GM23338 (cell line): ENCODE results near the gene ZNF254. TPM values are rescaled to one million over a fixed set of nuclear protein-coding genes. Genes with fewer than 3 reads are reported as not detected.

ENCODE experiments used
- ATAC-seq: fragments of 200-7000 bp; cut with Tn5 transposase; 3 replicates; pipeline ENCODE4 v1.9.1; 2020
- DNase-seq: peaks from one replicate; pipeline ENCODE4 v3.0.0-alpha.2; 2015; ENCODE audit warnings: low spot score
- H2AFZ ChIP-seq: fragments of 200-600 bp; sonication (generic); 2 replicates; pipeline ENCODE4 v1.8.0; 2016; ENCODE audit warnings: antibody characterized with exemption, mild to moderate bottlenecking, moderate library complexity
- H3F3A ChIP-seq: fragments of 200-600 bp; sonication (generic); replicated peaks from 2 replicates; pipeline ENCODE4 v1.8.0; 2017; ENCODE audit warnings: antibody characterized with exemption, mixed run types, low read depth
- H3K27ac ChIP-seq: fragments of 200-600 bp; sonication (generic); 2 replicates; pipeline ENCODE4 v1.6.1; 2016; ENCODE audit warnings: low read depth
- H3K27me3 ChIP-seq: fragments of 200-600 bp; sonication (generic); 2 replicates; pipeline ENCODE4 v1.8.0; 2016; ENCODE audit warnings: mild to moderate bottlenecking, mixed run types, moderate library complexity; ENCODE audit not compliant: insufficient read depth
- H3K36me3 ChIP-seq: fragments of 200-600 bp; sonication (generic); 2 replicates; pipeline ENCODE4 v1.8.0; 2016; ENCODE audit warnings: mild to moderate bottlenecking; ENCODE audit not compliant: insufficient read depth
- H3K4me1 ChIP-seq: fragments of 200-600 bp; sonication (generic); 2 replicates; pipeline ENCODE4 v1.8.0; 2016; ENCODE audit warnings: mild to moderate bottlenecking, moderate library complexity; ENCODE audit not compliant: insufficient read depth
- H3K4me2 ChIP-seq: fragments of 200-600 bp; sonication (generic); 2 replicates; pipeline ENCODE4 v1.7.1; 2017; ENCODE audit warnings: mixed run types
- H3K4me3 ChIP-seq: fragments of 200-600 bp; sonication (generic); 2 replicates; pipeline ENCODE4 v1.6.1; 2016; ENCODE audit warnings: mixed run types
- H3K79me2 ChIP-seq: fragments of 200-600 bp; sonication (generic); replicated peaks from 2 replicates; pipeline ENCODE4 v1.8.0; 2017; ENCODE audit warnings: mild to moderate bottlenecking; ENCODE audit not compliant: insufficient read depth
- H3K9me2 ChIP-seq: fragments of 200-600 bp; sonication (generic); 2 replicates; pipeline ENCODE4 v1.8.0; 2017; ENCODE audit not compliant: insufficient read depth
- H4K20me1 ChIP-seq: fragments of 200-600 bp; sonication (generic); replicated peaks from 2 replicates; pipeline ENCODE4 v1.8.0; 2017; ENCODE audit warnings: mild to moderate bottlenecking; ENCODE audit not compliant: insufficient read depth
- H3K27ac Mint-ChIP-seq: 2 replicates; pipeline ENCODE4 v1.8.0; 2020; ENCODE audit warnings: inconsistent platforms, mild to moderate bottlenecking, moderate library complexity, mixed read lengths
- H3K27me3 Mint-ChIP-seq: 3 replicates; pipeline ENCODE4 v1.8.0; 2022; ENCODE audit warnings: low read depth, mild to moderate bottlenecking, moderate library complexity, mixed read lengths, inconsistent platforms; ENCODE audit not compliant: insufficient read depth, poor library complexity
- H3K36me3 Mint-ChIP-seq: 3 replicates; pipeline ENCODE4 v1.8.0; 2021; ENCODE audit warnings: low read depth, mild to moderate bottlenecking, inconsistent platforms, moderate library complexity, mixed read lengths
- H3K4me1 Mint-ChIP-seq: 3 replicates; pipeline ENCODE4 v1.8.0; 2020; ENCODE audit warnings: mild to moderate bottlenecking, inconsistent platforms, mixed read lengths
- H3K4me3 Mint-ChIP-seq: 3 replicates; pipeline ENCODE4 v1.8.0; 2021; ENCODE audit warnings: moderate library complexity, mild to moderate bottlenecking, inconsistent platforms, mixed read lengths
- H3K9me3 Mint-ChIP-seq: 3 replicates; pipeline ENCODE4 v1.8.0; 2020; ENCODE audit warnings: moderate library complexity, mild to moderate bottlenecking, inconsistent platforms, mixed read lengths
- CREB1 ChIP-seq: fragments of 250-450 bp; sonication (Bioruptor Pico); IDR thresholded peaks from 2 replicates; pipeline ENCODE4 v1.5.0; 2020; ENCODE audit warnings: low read depth, mild to moderate bottlenecking, moderate library complexity
- CTCF ChIP-seq, 2 experiments: fragments of 200-600 bp in 1 of 2; sonication (generic) in 1 of 2; conservative IDR thresholded peaks; 2 replicates each; pipeline versions ENCODE4 v1.5.1 to v1.6.1; 2016 to 2017; ENCODE audit warnings: antibody characterized with exemption in 2 of 2, low read depth in 2 of 2, mild to moderate bottlenecking in 2 of 2, moderate library complexity in 1 of 2
- ETS1 ChIP-seq: IDR thresholded peaks from 2 replicates; pipeline ENCODE4 v1.6.1; 2016; ENCODE audit warnings: antibody characterized with exemption
- EZH2 ChIP-seq: fragments of 200-600 bp; sonication (generic); IDR thresholded peaks from one replicate; pipeline ENCODE4 v1.8.0; 2017; ENCODE audit warnings: antibody characterized with exemption, mild to moderate bottlenecking, low read depth; ENCODE audit not compliant: unreplicated experiment
- EZH2phosphoT487 ChIP-seq: fragments of 200-600 bp; sonication (generic); IDR thresholded peaks from one replicate; pipeline ENCODE4 v1.8.1; 2018; ENCODE audit warnings: antibody characterized with exemption; ENCODE audit not compliant: unreplicated experiment
- JUNB ChIP-seq: IDR thresholded peaks from one replicate; pipeline ENCODE4 v1.6.1; 2016; ENCODE audit warnings: antibody characterized with exemption; ENCODE audit not compliant: unreplicated experiment
- NANOG ChIP-seq: IDR thresholded peaks from 2 replicates; pipeline ENCODE4 v1.6.1; 2016; ENCODE audit warnings: antibody characterized with exemption, borderline replicate concordance
- ZNF114 ChIP-seq: fragments of 250-450 bp; sonication (Bioruptor Pico); IDR thresholded peaks from 2 replicates; pipeline ENCODE4 v1.5.0; 2020; ENCODE audit warnings: mild to moderate bottlenecking, moderate library complexity
- ZNF331 ChIP-seq: fragments of 250-450 bp; sonication (Bioruptor Pico); IDR thresholded peaks from 2 replicates; pipeline ENCODE4 v1.5.0; 2020; ENCODE audit warnings: low read depth, mild to moderate bottlenecking, moderate library complexity
- ZNF462 ChIP-seq: fragments of 250-450 bp; sonication (Bioruptor Pico); IDR thresholded peaks from 2 replicates; pipeline ENCODE4 v1.5.0; 2020; ENCODE audit warnings: mild to moderate bottlenecking, moderate library complexity
- polyA plus RNA-seq: library from polyadenylated mRNA; unstranded; fragments of >200 nt; fragmentation: Nextera tagmentation; extraction: Ambion mirVana; gene quantifications from 2 replicates; pipeline ENCODE4 v1.2.1, GENCODE V29; 2016
- total RNA-seq: library from RNA; depleted of rRNA; stranded (reverse); fragments of >200 nt; shearing (Covaris generic); gene quantifications from 2 replicates; pipeline ENCODE4 v1.2.3, GENCODE V29; 2014
- TF ChIP-seq, protein P1 (sequence below): IDR thresholded peaks from one replicate; pipeline ENCODE4 v1.6.1; 2018; ENCODE audit warnings: antibody characterized with exemption; ENCODE audit not compliant: unreplicated experiment

ZNF254 gene
- total and polyA plus RNA-seq, 2 experiments from 2014 or later, result 13.1 to 45.6 TPM

- no peaks in the 10 kb centered on the region for H3K4me1 Mint-ChIP-seq
- peaks cover 75% of the 10 kb centered on the region for H3K36me3 Mint-ChIP-seq
- H3K9me2 ChIP-seq, result no peaks in the 10 kb centered on the region
- ATAC-seq (no peak), DNase-seq (no peak)
- no peaks in the 10 kb centered on the region; the same call in 1 of the 2 replicates for H3K79me2 ChIP-seq
- no peak overlapping the region for H3K4me3 Mint-ChIP-seq
- H3K27ac ChIP-seq, result no peak overlapping the region
- no peak overlapping the region for H3K4me2 ChIP-seq
- H3K27me3 Mint-ChIP-seq, result peaks cover 1% of the 10 kb centered on the region
- H4K20me1 ChIP-seq, result 0 out of 2 replicates have a peak, but pooled peaks cover 6% of the 10 kb centered on the region
- TF ChIP-seq EZH2phosphoT487, result no peak
- no peak for TF ChIP-seq CTCF (conservative IDR thresholded peaks at IDR 0.05; ENCODE audit: low read depth in 2 of 2)
- no peak for TF ChIP-seq NANOG
- TF ChIP-seq ZNF331 (CRISPR knock-in tag), result no peak
- no peak for TF ChIP-seq JUNB
- TF ChIP-seq ZNF114 (CRISPR knock-in tag), result no peak
- TF ChIP-seq ETS1, result no peak
- no peak for TF ChIP-seq EZH2
- no peak for TF ChIP-seq ZNF462 (CRISPR knock-in tag)
- no peak for TF ChIP-seq CREB1 (CRISPR knock-in tag)
- TF ChIP-seq, protein P1, sequence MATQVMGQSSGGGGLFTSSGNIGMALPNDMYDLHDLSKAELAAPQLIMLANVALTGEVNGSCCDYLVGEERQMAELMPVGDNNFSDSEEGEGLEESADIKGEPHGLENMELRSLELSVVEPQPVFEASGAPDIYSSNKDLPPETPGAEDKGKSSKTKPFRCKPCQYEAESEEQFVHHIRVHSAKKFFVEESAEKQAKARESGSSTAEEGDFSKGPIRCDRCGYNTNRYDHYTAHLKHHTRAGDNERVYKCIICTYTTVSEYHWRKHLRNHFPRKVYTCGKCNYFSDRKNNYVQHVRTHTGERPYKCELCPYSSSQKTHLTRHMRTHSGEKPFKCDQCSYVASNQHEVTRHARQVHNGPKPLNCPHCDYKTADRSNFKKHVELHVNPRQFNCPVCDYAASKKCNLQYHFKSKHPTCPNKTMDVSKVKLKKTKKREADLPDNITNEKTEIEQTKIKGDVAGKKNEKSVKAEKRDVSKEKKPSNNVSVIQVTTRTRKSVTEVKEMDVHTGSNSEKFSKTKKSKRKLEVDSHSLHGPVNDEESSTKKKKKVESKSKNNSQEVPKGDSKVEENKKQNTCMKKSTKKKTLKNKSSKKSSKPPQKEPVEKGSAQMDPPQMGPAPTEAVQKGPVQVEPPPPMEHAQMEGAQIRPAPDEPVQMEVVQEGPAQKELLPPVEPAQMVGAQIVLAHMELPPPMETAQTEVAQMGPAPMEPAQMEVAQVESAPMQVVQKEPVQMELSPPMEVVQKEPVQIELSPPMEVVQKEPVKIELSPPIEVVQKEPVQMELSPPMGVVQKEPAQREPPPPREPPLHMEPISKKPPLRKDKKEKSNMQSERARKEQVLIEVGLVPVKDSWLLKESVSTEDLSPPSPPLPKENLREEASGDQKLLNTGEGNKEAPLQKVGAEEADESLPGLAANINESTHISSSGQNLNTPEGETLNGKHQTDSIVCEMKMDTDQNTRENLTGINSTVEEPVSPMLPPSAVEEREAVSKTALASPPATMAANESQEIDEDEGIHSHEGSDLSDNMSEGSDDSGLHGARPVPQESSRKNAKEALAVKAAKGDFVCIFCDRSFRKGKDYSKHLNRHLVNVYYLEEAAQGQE, result no peak
- H3F3A ChIP-seq, result no peaks in the 10 kb centered on the region
- no peak overlapping the region for H2AFZ ChIP-seq
- H3K4me3 ChIP-seq, result no peak overlapping the region
- no peaks in the 10 kb centered on the region for H3K4me1 ChIP-seq
- H3K27ac Mint-ChIP-seq, result no peak overlapping the region
- H3K27me3 ChIP-seq, result no peaks in the 10 kb centered on the region
- H3K36me3 ChIP-seq, result peaks cover 13% of the 10 kb centered on the region
- H3K9me3 Mint-ChIP-seq, result no peaks in the 10 kb centered on the region; the same call in 2 of the 3 replicates
Measured at GRCh38 chr19:24060687-24061356, 26.2 kb upstream of the ZNF254 start.
